Neutrophil (primary cell): ENCODE data around the gene DNAH7.
"Not testable (repeated sequence)": the region's sequence is repeated elsewhere in the genome, so short reads cannot be mapped to it uniquely, and the experiment has no call there.

Source experiments
- H3K27ac ChIP-seq: fragments of 200-600 bp; sonication (generic); 2 replicates; pipeline ENCODE4 v1.5.1; 2016; ENCODE audit warnings: mild to moderate bottlenecking, moderate library complexity
- H3K27me3 ChIP-seq: fragments of 200-600 bp; sonication (generic); 2 replicates; pipeline ENCODE4 v1.6.0; 2016; ENCODE audit warnings: mild to moderate bottlenecking
- H3K36me3 ChIP-seq: fragments of 200-600 bp; sonication (generic); 2 replicates; pipeline ENCODE4 v1.5.1; 2017
- H3K4me1 ChIP-seq, 2 experiments: fragments of 200-600 bp in 1 of 2; sonication (generic) in 1 of 2; 1 replicate in 1 of 2; 2 replicates in 1 of 2; pipeline versions ENCODE4 v1.5.1 to v1.6.1; 2013 to 2016; ENCODE audit warnings: low read depth in 1 of 2, low read length in 1 of 2, mild to moderate bottlenecking in 1 of 2, moderate library complexity in 1 of 2; ENCODE audit not compliant: control insufficient read depth in 1 of 2, insufficient read depth in 1 of 2
- H3K4me3 ChIP-seq, 2 experiments: fragments of 200-600 bp in 1 of 2; sonication (generic) in 1 of 2; 1 replicate in 1 of 2; 2 replicates in 1 of 2; pipeline ENCODE4 v1.5.1; 2013 to 2016; ENCODE audit warnings: low read depth in 1 of 2, low read length in 1 of 2, mild to moderate bottlenecking in 1 of 2, moderate library complexity in 1 of 2
- H3K9me3 ChIP-seq: fragments of 200-600 bp; sonication (generic); 2 replicates; pipeline ENCODE4 v1.5.1; 2016
- CTCF ChIP-seq: fragments of 200-600 bp; sonication (generic); IDR thresholded peaks from 2 replicates; pipeline ENCODE4 v1.5.1; 2016; ENCODE audit warnings: antibody characterized with exemption

DNAH7 gene

GRCh38 chr2:195934484-195934883 is 134.2 kb downstream of the DNAH7 start:
- Histone ChIP-seq H3K9me3 (no peaks in the 10 kb centered on the region), H3K27ac (no peak overlapping the region), H3K4me3 (no peak overlapping the region), H3K27me3 (no peaks in the 10 kb centered on the region), H3K36me3 (no peaks in the 10 kb centered on the region), H3K4me1 (no peaks in the 10 kb centered on the region)
- TF ChIP-seq CTCF: no peak

- no peak overlapping the region for H3K4me3 ChIP-seq
- no peaks in the 10 kb centered on the region for H3K4me1 ChIP-seq
- no peaks in the 10 kb centered on the region for H3K9me3 ChIP-seq
- no peaks in the 10 kb centered on the region for H3K27me3 ChIP-seq
- no peaks in the 10 kb centered on the region for H3K36me3 ChIP-seq
- no peak for TF ChIP-seq CTCF
- H3K27ac ChIP-seq: no peak overlapping the region
Measured at GRCh38 chr2:195929531-195929930, 139.1 kb downstream of the DNAH7 start.

- Histone ChIP-seq H3K4me3 (no peak overlapping the region), H3K9me3 (no peaks in the 10 kb centered on the region), H3K27me3 (no peaks in the 10 kb centered on the region), H3K27ac (no peak overlapping the region), H3K4me1 (no peaks in the 10 kb centered on the region), H3K36me3 (no peaks in the 10 kb centered on the region)
- TF ChIP-seq CTCF: no peak
Measured at GRCh38 chr2:195925120-195925519, 143.5 kb downstream of the DNAH7 start.

- Histone ChIP-seq H3K4me3 (no peak overlapping the region), H3K36me3 (no peaks in the 10 kb centered on the region), H3K27ac (no peak overlapping the region), H3K27me3 (no peaks in the 10 kb centered on the region), H3K9me3 (no peaks in the 10 kb centered on the region), H3K4me1 (no peaks in the 10 kb centered on the region)
- TF ChIP-seq CTCF: no peak
Measured at GRCh38 chr2:195923889-195924288, 144.7 kb downstream of the DNAH7 start.

- not testable (repeated sequence) for H3K36me3 ChIP-seq, H3K4me3 ChIP-seq, H3K27ac ChIP-seq, H3K9me3 ChIP-seq, H3K27me3 ChIP-seq, H3K4me1 ChIP-seq
Measured at GRCh38 chr2:195917021-195917600, 151.5 kb downstream of the DNAH7 start.

- no peak for TF ChIP-seq CTCF
- Histone ChIP-seq H3K9me3 (no peaks in the 10 kb centered on the region), H3K27ac (no peak overlapping the region), H3K4me1 (no peaks in the 10 kb centered on the region), H3K27me3 (no peaks in the 10 kb centered on the region), H3K36me3 (no peaks in the 10 kb centered on the region), H3K4me3 (no peak overlapping the region)
Measured at GRCh38 chr2:195912079-195912478, 156.6 kb downstream of the DNAH7 start.
